K562 (cell line): ENCODE data around the gene DDAH1. TPM values are rescaled to one million over a fixed set of nuclear protein-coding genes. Genes with fewer than 3 reads are reported as not detected.

Source experiments
- ATAC-seq: fragments of 200-7000 bp; cut with Tn5 transposase; 3 replicates; pipeline ENCODE4 v1.9.1; 2020; ENCODE audit warnings: moderate library complexity
- BruUV-seq: library from RNA; stranded (reverse); fragments of 400-500 nt; replicated peaks from 2 replicates; lab custom pipeline; 2021; lab: Mats Ljungman, UMichigan
- CTCF ChIA-PET: fragments of 300-600 bp; formaldehyde crosslinking; extraction: SDS; loops from one replicate; lab custom pipeline; 2021; ENCODE audit warnings: low intra/inter-chr PET ratio; lab: Yijun Ruan, JAX
- POLR2A ChIA-PET: fragments of 300-600, 350-650 bp; sonication (Branson Sonifier 250); formaldehyde crosslinking; extraction: SDS; loops from one replicate; lab custom pipeline; 2021; ENCODE audit warnings: antibody characterized with exemption, inconsistent platforms; lab: Yijun Ruan, JAX
- DNase-seq, 4 experiments: peaks; one replicate each; pipeline versions ENCODE4 v3.0.0 to v3.0.0-alpha.2; 2011 to 2018; ENCODE audit warnings: low spot score in 3 of 4, mixed read lengths in 3 of 4; ENCODE audit errors: extremely low read depth in 1 of 4
- FAIRE-seq: peaks from 2 replicates; lab custom pipeline; 2011; peaks lifted over from hg19 to GRCh38; lab: Jason Lieb, UNC
- H2AFZ ChIP-seq: 2 replicates; pipeline ENCODE4 v1.6.0; 2011; ENCODE audit warnings: low read depth, low read length, control low read depth, inconsistent platforms
- H3K27ac ChIP-seq: fragments of 200-600 bp; 3 replicates; pipeline ENCODE4 v1.8.0; 2011; ENCODE audit warnings: low read depth, mild to moderate bottlenecking, control low read depth, inconsistent platforms, low read length, moderate library complexity, mixed read lengths; ENCODE audit errors: extremely low read depth
- H3K27me3 ChIP-seq, 2 experiments: fragments of 300-600 bp in 1 of 2; 2 replicates in 1 of 2; 3 replicates in 1 of 2; pipeline versions ENCODE4 v1.6.0 to v1.8.0; 2011; ENCODE audit warnings: inconsistent platforms in 2 of 2, low read length in 2 of 2, mild to moderate bottlenecking in 1 of 2, mixed read lengths in 1 of 2, moderate library complexity in 1 of 2; ENCODE audit not compliant: control insufficient read depth in 2 of 2, insufficient read depth in 2 of 2
- H3K36me3 ChIP-seq: fragments of 300-600 bp; 3 replicates; pipeline ENCODE4 v1.8.0; 2011; ENCODE audit warnings: mild to moderate bottlenecking, low read length, inconsistent platforms; ENCODE audit not compliant: control insufficient read depth, insufficient read depth
- H3K4me1 ChIP-seq, 2 experiments: fragments of 200-600 bp in 1 of 2; replicated peaks in 1 of 2; 2 replicates in 1 of 2; 3 replicates in 1 of 2; pipeline versions ENCODE4 v1.5.1 to v1.8.0; 2011; ENCODE audit warnings: inconsistent platforms in 2 of 2, low read length in 2 of 2, mild to moderate bottlenecking in 1 of 2, mixed read lengths in 1 of 2, moderate library complexity in 1 of 2; ENCODE audit not compliant: control insufficient read depth in 2 of 2, insufficient read depth in 2 of 2
- H3K4me2 ChIP-seq: 2 replicates; pipeline ENCODE4 v1.6.1; 2011; ENCODE audit warnings: low read length, control low read depth, inconsistent platforms, mixed read lengths; ENCODE audit not compliant: insufficient read depth
- H3K4me3 ChIP-seq: fragments of 200-600 bp; sonication (generic), shearing (Covaris generic); 2 replicates; pipeline ENCODE4 v1.5.1; 2016; ENCODE audit warnings: control low read depth, inconsistent platforms
- H3K79me2 ChIP-seq: fragments of 200-600 bp; 3 replicates; pipeline ENCODE4 v1.8.0; 2011; ENCODE audit warnings: low read length, inconsistent platforms; ENCODE audit not compliant: control insufficient read depth, insufficient read depth
- H3K9ac ChIP-seq, 2 experiments: 2 replicates each; pipeline versions ENCODE4 v1.6.0 to v1.6.1; 2011; ENCODE audit warnings: low read depth in 2 of 2, low read length in 2 of 2, control low read depth in 1 of 2, inconsistent platforms in 1 of 2, mild to moderate bottlenecking in 1 of 2, mixed read lengths in 1 of 2; ENCODE audit not compliant: insufficient read depth in 1 of 2
- H3K9me1 ChIP-seq: one replicate; pipeline ENCODE4 v1.6.0; 2011; ENCODE audit warnings: inconsistent platforms, mild to moderate bottlenecking, low read length, moderate library complexity; ENCODE audit not compliant: control insufficient read depth, insufficient read depth
- H3K9me3 ChIP-seq: replicated peaks from 2 replicates; pipeline ENCODE4 v1.5.1; 2011; ENCODE audit warnings: low read depth, low read length, inconsistent platforms; ENCODE audit not compliant: control insufficient read depth, insufficient read depth
- H4K20me1 ChIP-seq: replicated peaks from 2 replicates; pipeline ENCODE4 v1.6.1; 2011; ENCODE audit warnings: low read length, inconsistent platforms, mixed read lengths; ENCODE audit not compliant: control insufficient read depth, insufficient read depth
- ATF1 ChIP-seq, 2 experiments: fragments of 450-650 bp in 1 of 2; IDR thresholded peaks; 2 replicates each; pipeline ENCODE4 v1.6.1; 2016; ENCODE audit warnings: missing compliant biosample characterization in 1 of 2, missing genetic modification characterization in 1 of 2
- CUX1 ChIP-seq: fragments of 200-800 bp; sonication (Bioruptor generic); IDR thresholded peaks from 2 replicates; pipeline ENCODE4 v1.6.1; 2016; ENCODE audit warnings: missing genetic modification characterization, missing compliant biosample characterization
- ELF1 ChIP-seq: fragments of 200-800 bp; sonication (Bioruptor generic); IDR thresholded peaks from 2 replicates; pipeline ENCODE4 v1.6.1; 2016; ENCODE audit warnings: missing genetic modification characterization, missing compliant biosample characterization
- FOSL1 ChIP-seq: fragments of 200-800 bp; sonication (Bioruptor generic); conservative IDR thresholded peaks from 2 replicates; pipeline ENCODE4 v1.6.1; 2016; ENCODE audit warnings: missing genetic modification characterization, missing compliant biosample characterization
- IRF2 ChIP-seq: sonication (generic); formaldehyde crosslinking; IDR thresholded peaks from 2 replicates; pipeline ENCODE4 v1.8.1; 2022; ENCODE audit warnings: mild to moderate bottlenecking, missing genetic modification reagents
- KLF1 ChIP-seq: fragments of 450-650 bp; IDR thresholded peaks from 2 replicates; pipeline ENCODE4 v1.6.1; 2016; ENCODE audit warnings: missing genetic modification characterization, missing compliant biosample characterization
- NBN ChIP-seq: fragments of 450-650 bp; IDR thresholded peaks from 2 replicates; pipeline ENCODE4 v1.6.1; 2016; ENCODE audit warnings: low read depth, mild to moderate bottlenecking
- NFATC3 ChIP-seq: fragments of 450-650 bp; IDR thresholded peaks from 2 replicates; pipeline ENCODE4 v1.6.1; 2017; ENCODE audit warnings: mild to moderate bottlenecking
- NR1H2 ChIP-seq: sonication (generic); formaldehyde crosslinking; IDR thresholded peaks from 2 replicates; pipeline ENCODE4 v1.4.0; 2020; ENCODE audit warnings: mild to moderate bottlenecking, missing genetic modification reagents
- PHF21A ChIP-seq: fragments of 450-650 bp; IDR thresholded peaks from 2 replicates; pipeline ENCODE4 v1.6.1; 2017; ENCODE audit warnings: low read depth, borderline replicate concordance
- PTTG1 ChIP-seq: fragments of 450-650 bp; IDR thresholded peaks from 2 replicates; pipeline ENCODE4 v1.6.1; 2016; ENCODE audit warnings: low read depth, mild to moderate bottlenecking, missing genetic modification characterization, missing compliant biosample characterization
- SETDB1 ChIP-seq: IDR thresholded peaks from one replicate; pipeline ENCODE4 v1.6.1; 2012; ENCODE audit warnings: low read length, control low read depth, inconsistent platforms
- SMAD3 ChIP-seq: fragments of 450-650 bp; formaldehyde crosslinking; conservative IDR thresholded peaks from 2 replicates; pipeline ENCODE4 v1.4.0; 2020; ENCODE audit warnings: mild to moderate bottlenecking
- SMARCE1 ChIP-seq: fragments of 450-650 bp; IDR thresholded peaks from 2 replicates; pipeline ENCODE4 v1.7.1; 2016; ENCODE audit warnings: mild to moderate bottlenecking
- ZNF41 ChIP-seq: fragments of 250-450 bp; sonication (Bioruptor Pico); conservative IDR thresholded peaks from 2 replicates; pipeline ENCODE4 v1.4.0; 2020; ENCODE audit warnings: mild to moderate bottlenecking
- ZNF740 ChIP-seq, 3 experiments: fragments of 200-800 bp in 1 of 3; sonication (Bioruptor generic) in 1 of 3; sonication (generic) in 1 of 3; formaldehyde crosslinking in 1 of 3; IDR thresholded peaks; 2 replicates each; pipeline versions ENCODE4 v1.6.1 to v1.8.0; 2016 to 2022; ENCODE audit warnings: mild to moderate bottlenecking in 2 of 3, missing compliant biosample characterization in 2 of 3, missing genetic modification characterization in 2 of 3, missing genetic modification reagents in 1 of 3
- ZNF76 ChIP-seq: fragments of 250-450 bp; sonication (Bioruptor Pico); IDR thresholded peaks from 2 replicates; pipeline ENCODE4 v1.4.0; 2020; ENCODE audit warnings: mild to moderate bottlenecking, moderate library complexity, borderline replicate concordance
- WGBS: fragments of 100-300 bp; shearing (Covaris generic); methylation state at CpG from one replicate; pipeline ENCODE4 v1.1.6; 2016; ENCODE audit warnings: low coverage, mixed read lengths; ENCODE audit not compliant: insufficient coverage; ENCODE audit errors: missing lambda C conversion rate; 5-methylcytosine and 5-hydroxymethylcytosine counted together
- in situ Hi-C: fragments of 300-500 bp; cut with MboI; formaldehyde crosslinking; loops from 4 replicates; pipeline ENCODE4 v1.15.0; 2018; ENCODE audit warnings: inconsistent platforms, mixed read lengths
- intact Hi-C: fragments of 100-400 bp; cut with micrococcal nuclease; formaldehyde crosslinking; loops from 2 replicates; pipeline ENCODE4 v1.14.2; 2022
- polyA plus RNA-seq, 8 experiments: library from polyadenylated mRNA; depleted of rRNA in 4 of 8; stranded (reverse) in 5 of 8; unstranded in 3 of 8; fragments of >200 nt; fragmentation: Nextera tagmentation in 2 of 8; fragmentation: Illumina TruSeq in 1 of 8; extraction: Ambion mirVana in 2 of 8; extraction: Trizol in 1 of 8; gene quantifications; 2 replicates each; pipeline versions ENCODE4 v1.2.1 to v1.2.3, GENCODE V29; 2011 to 2014; ENCODE audit warnings: inconsistent platforms in 1 of 8, missing spikeins in 1 of 8
- total RNA-seq, 7 experiments: library from RNA; depleted of rRNA in 6 of 7; stranded (reverse); fragments of >200 nt in 6 of 7; fragmentation: Illumina TruSeq in 2 of 7; extraction: Trizol in 2 of 7; gene quantifications; 2 replicates each; pipeline versions ENCODE4 v1.2.1 to v1.2.3, GENCODE V29; 2011 to 2021; ENCODE audit warnings: low replicate concordance in 1 of 7

DDAH1 gene
- total and polyA plus RNA-seq, 9 of the 15 experiments (the other 6 are each of a cell fraction or from before 2014, with no cell fraction given), result 0.04 to 0.24 (median 0.10) TPM

- CTCF ChIA-PET, result no interaction called here
- FAIRE-seq (no peak), ATAC-seq (no peak), DNase-seq (no peak)
- no peak overlapping the region for H3K4me2 ChIP-seq
- H2AFZ ChIP-seq, result no peak overlapping the region
- no peaks in the 10 kb centered on the region for H3K9me1 ChIP-seq
- no peaks in the 10 kb centered on the region for H3K79me2 ChIP-seq
- no peak overlapping the region for H3K27ac ChIP-seq
- no peak overlapping the region for H3K4me3 ChIP-seq
- no peaks in the 10 kb centered on the region for H3K9me3 ChIP-seq
- WGBS, result 0% methylated on average over 3 of the region's 3 CpGs
- intact Hi-C loops, result no loop called here
- no peaks in the 10 kb centered on the region for H4K20me1 ChIP-seq
- no TSS peak for BruUV-seq
- no peak overlapping the region for H3K9ac ChIP-seq
- H3K27me3 ChIP-seq, result peaks cover 7 to 15% of the 10 kb centered on the region in 2 experiments; a peak in 2 of 5 replicates
- H3K36me3 ChIP-seq, result no peaks in the 10 kb centered on the region
- no peaks in the 10 kb centered on the region for H3K4me1 ChIP-seq
- in situ Hi-C loops, result no loop called here
- POLR2A ChIA-PET, result no interaction called here
- no peak for TF ChIP-seq ZNF740 (CRISPR knock-in tag; IDR thresholded peaks at IDR 0.05)
- no peak for TF ChIP-seq ZNF740 (tag; IDR thresholded peaks at IDR 0.05)
- TF ChIP-seq PHF21A, result no peak
- TF ChIP-seq NR1H2 (CRISPR knock-in tag), result no peak
- TF ChIP-seq SMAD3 (CRISPR knock-in tag), result no peak
- TF ChIP-seq CUX1 (CRISPR knock-in tag), result no peak
- TF ChIP-seq FOSL1 (tag), result no peak
- no peak for TF ChIP-seq ELF1
- no peak for TF ChIP-seq IRF2 (CRISPR knock-in tag)
- no peak for TF ChIP-seq SETDB1
- no peak for TF ChIP-seq KLF1
- TF ChIP-seq SMARCE1, result no peak
- TF ChIP-seq ZNF76 (CRISPR knock-in tag), result no peak
- no peak for TF ChIP-seq ATF1 (CRISPR knock-in tag; IDR thresholded peaks at IDR 0.05)
- no peak for TF ChIP-seq ATF1 (tag; IDR thresholded peaks at IDR 0.05)
- no peak for TF ChIP-seq NBN
- TF ChIP-seq PTTG1, result no peak
- TF ChIP-seq NFATC3, result no peak
- TF ChIP-seq ZNF41 (CRISPR knock-in tag), result no peak
These were observed 150.9 kb downstream of the DDAH1 start for GRCh38 chr1:85313888-85314696.
